Thoracic aorta (tissue), 2 donors: ENCODE data around the gene TRIM6. TPM values are rescaled to one million over a fixed set of nuclear protein-coding genes. Genes with fewer than 3 reads are reported as not detected.
A peak's percentile ranks its signal among the peaks of the same experiment; 100 is the strongest.

Experiments
- ATAC-seq: fragments of 150-250 bp; one replicate; pipeline ENCODE4 v1.8.0; 2017; ENCODE audit warnings: low read depth; ENCODE audit not compliant: insufficient number of reproducible peaks, low FRiP score
- DNase-seq: peaks from one replicate; pipeline ENCODE4 v3.0.0-alpha.2; 2020; ENCODE audit warnings: low spot score
- H3K27ac ChIP-seq, 2 donors: fragments of 200-600 bp; sonication (generic); 1 replicate in 1 of 2; 2 replicates in 1 of 2; pipeline ENCODE4 v1.5.1; 2016; ENCODE audit warnings: mild to moderate bottlenecking in 2 of 2, moderate library complexity in 2 of 2
- H3K27me3 ChIP-seq: fragments of 200-600 bp; sonication (generic); replicated peaks from 2 replicates; pipeline ENCODE4 v1.6.0; 2016; ENCODE audit warnings: mild to moderate bottlenecking; ENCODE audit not compliant: insufficient read depth
- H3K36me3 ChIP-seq: fragments of 200-600 bp; sonication (generic); one replicate; pipeline ENCODE4 v1.5.1; 2016
- H3K4me1 ChIP-seq, 2 donors: fragments of 200-600 bp; sonication (generic); 1 replicate in 1 of 2; 2 replicates in 1 of 2; pipeline versions ENCODE4 v1.5.1 to v1.6.0; 2016; ENCODE audit warnings: low read depth in 2 of 2, mild to moderate bottlenecking in 1 of 2; ENCODE audit not compliant: control insufficient read depth in 1 of 2
- H3K4me3 ChIP-seq: fragments of 200-600 bp; sonication (generic); 2 replicates; pipeline ENCODE4 v1.5.1; 2016; ENCODE audit warnings: mild to moderate bottlenecking
- H3K9me3 ChIP-seq: fragments of 200-600 bp; sonication (generic); 2 replicates; pipeline ENCODE4 v1.5.1; 2016
- CTCF ChIP-seq: fragments of 200-600 bp; sonication (generic); IDR thresholded peaks from one replicate; pipeline ENCODE4 v1.5.1; 2019; ENCODE audit warnings: antibody characterized with exemption
- total RNA-seq, 2 donors: library from RNA; depleted of rRNA; stranded (reverse); fragments of >200 nt; gene quantifications; one replicate each; pipeline versions ENCODE4 v1.1.0 to v1.2.3, GENCODE V29; 2016

Gene TRIM6
- total RNA-seq, 2 donors from 2014 or later, result 3.0 to 6.5 TPM

- no peak for ATAC-seq
- H3K36me3 ChIP-seq, result no peaks in the 10 kb centered on the region
- H3K4me3 ChIP-seq, result no peak overlapping the region
- no peaks in the 10 kb centered on the region for H3K27me3 ChIP-seq
- no peaks in the 10 kb centered on the region for H3K9me3 ChIP-seq
- H3K27ac ChIP-seq, result no peak overlapping the region
- peaks cover 0 to 18% of the 10 kb centered on the region in 2 donors for H3K4me1 ChIP-seq
- no peak for DNase-seq
- TF ChIP-seq CTCF, result no peak
Observed at GRCh38 chr11:5604896-5605295, 8.5 kb downstream of the TRIM6 start.

GRCh38 chr11:5605849-5606248 lies 9.4 kb downstream of the TRIM6 start:
- peaks cover 0 to 8% of the 10 kb centered on the region in 2 donors for H3K4me1 ChIP-seq
- H3K4me3 ChIP-seq, result no peak overlapping the region
- no peak overlapping the region for H3K27ac ChIP-seq
- no peak for TF ChIP-seq CTCF
- H3K9me3 ChIP-seq, result no peaks in the 10 kb centered on the region
- H3K27me3 ChIP-seq, result no peaks in the 10 kb centered on the region
- DNase-seq (peak; percentile 43), ATAC-seq (no peak)
- H3K36me3 ChIP-seq, result no peaks in the 10 kb centered on the region

- Histone ChIP-seq H3K27ac (no peak overlapping the region), H3K9me3 (no peaks in the 10 kb centered on the region), H3K27me3 (no peaks in the 10 kb centered on the region), H3K36me3 (no peaks in the 10 kb centered on the region), H3K4me1 (peaks cover 0 to 6% of the 10 kb centered on the region in 2 donors), H3K4me3 (no peak overlapping the region)
- ATAC-seq (no peak), DNase-seq (no peak)
- no peak for TF ChIP-seq CTCF
Observed at GRCh38 chr11:5608808-5609207, 12.4 kb downstream of the TRIM6 start.

- Histone ChIP-seq H3K27ac (no peak overlapping the region), H3K36me3 (no peaks in the 10 kb centered on the region), H3K27me3 (no peaks in the 10 kb centered on the region), H3K9me3 (no peaks in the 10 kb centered on the region), H3K4me1 (peaks cover 0 to 6% of the 10 kb centered on the region in 2 donors), H3K4me3 (no peak overlapping the region)
- TF ChIP-seq CTCF, result no peak
- ATAC-seq, result peak; percentile 19
- DNase-seq, result no peak
Observed at GRCh38 chr11:5610446-5610845, 14.0 kb downstream of the TRIM6 start.

GRCh38 chr11:5611627-5612026 lies 15.2 kb downstream of the TRIM6 start:
- no peak for TF ChIP-seq CTCF
- no peaks in the 10 kb centered on the region for H3K27me3 ChIP-seq
- ATAC-seq (no peak), DNase-seq (no peak)
- no peaks in the 10 kb centered on the region for H3K4me1 ChIP-seq
- no peaks in the 10 kb centered on the region for H3K36me3 ChIP-seq
- H3K4me3 ChIP-seq, result no peak overlapping the region
- no peaks in the 10 kb centered on the region for H3K9me3 ChIP-seq
- no peak overlapping the region for H3K27ac ChIP-seq
